Measurements from ENCODE around the gene AACS. TPM values are rescaled to one million over a fixed set of nuclear protein-coding genes. Genes with fewer than 3 reads are reported as not detected.
"Not testable (repeated sequence)": the region's sequence is repeated elsewhere in the genome, so short reads cannot be mapped to it uniquely, and the experiment has no call there.

AACS gene
- polyA plus RNA-seq, 1 donor from 2014 or later = 33.2 TPM

- Histone ChIP-seq H3K27me3 (ENCODE audit: insufficient read depth, low read depth, low read length) (no peaks in the 10 kb centered on the region), H3F3A (ENCODE audit: insufficient read depth, low read length, poor library complexity, severe bottlenecking) (no peaks in the 10 kb centered on the region), H2AFZ (ENCODE audit: low read depth, low read length) (no peak overlapping the region), H3K9ac (ENCODE audit: low read length) (no peak overlapping the region), H3K9me2 (ENCODE audit: insufficient read depth, low read length) (no peaks in the 10 kb centered on the region), H4K20me1 (ENCODE audit: insufficient read depth) (no peaks in the 10 kb centered on the region), H3K9me3 (ENCODE audit: low read length) (no peaks in the 10 kb centered on the region), H3K4me3 (ENCODE audit: low read length) (no peak overlapping the region), H3K4me2 (ENCODE audit: low read length) (no peak overlapping the region), H3K36me3 (ENCODE audit: insufficient read depth, low read length) (peaks cover 8% of the 10 kb centered on the region), H3K27ac (ENCODE audit: low read length) (no peak overlapping the region), H3K79me2 (replicated peaks; ENCODE audit: insufficient read depth, low read length) (no peaks in the 10 kb centered on the region)
- no peak for TF ChIP-seq REST (IDR thresholded peaks at IDR 0.05; ENCODE audit: borderline replicate concordance)
- no peak for TF ChIP-seq CTCF (IDR thresholded peaks at IDR 0.05; ENCODE audit: poor library complexity, severe bottlenecking)
Observed at GRCh38 chr12:125083072-125083471, 17.8 kb downstream of the AACS start.

GRCh38 chr12:125088199-125088598 lies 23.0 kb downstream of the AACS start:
- not testable (repeated sequence) for H2AFZ ChIP-seq (ENCODE audit: low read depth, low read length); H4K20me1 ChIP-seq (ENCODE audit: insufficient read depth); H3K36me3 ChIP-seq (ENCODE audit: insufficient read depth, low read length)

GRCh38 chr12:125089083-125089482 lies 23.8 kb downstream of the AACS start:
- Histone ChIP-seq H3K36me3 (ENCODE audit: insufficient read depth, low read length) (peaks cover 8% of the 10 kb centered on the region), H3K79me2 (replicated peaks; ENCODE audit: insufficient read depth, low read length) (no peaks in the 10 kb centered on the region), H3K4me2 (ENCODE audit: low read length) (no peak overlapping the region), H3K27me3 (ENCODE audit: insufficient read depth, low read depth, low read length) (no peaks in the 10 kb centered on the region), H3K4me3 (ENCODE audit: low read length) (no peak overlapping the region), H3F3A (ENCODE audit: insufficient read depth, low read length, poor library complexity, severe bottlenecking) (no peaks in the 10 kb centered on the region), H3K9ac (ENCODE audit: low read length) (no peak overlapping the region), H3K9me3 (ENCODE audit: low read length) (no peaks in the 10 kb centered on the region), H3K27ac (ENCODE audit: low read length) (no peak overlapping the region), H2AFZ (ENCODE audit: low read depth, low read length) (no peak overlapping the region), H3K9me2 (ENCODE audit: insufficient read depth, low read length) (no peaks in the 10 kb centered on the region), H4K20me1 (ENCODE audit: insufficient read depth) (no peaks in the 10 kb centered on the region)
- TF ChIP-seq EZH2 (IDR thresholded peaks at IDR 0.05; ENCODE audit: borderline replicate concordance, insufficient read depth, low read length, poor library complexity, severe bottlenecking) = no peak
- TF ChIP-seq REST (IDR thresholded peaks at IDR 0.05; ENCODE audit: borderline replicate concordance) = no peak
- no peak for TF ChIP-seq MXI1 (conservative IDR thresholded peaks at IDR 0.05; ENCODE audit: poor library complexity, severe bottlenecking)
- TF ChIP-seq CTCF (IDR thresholded peaks at IDR 0.05; ENCODE audit: poor library complexity, severe bottlenecking) = no peak
- no peak for TF ChIP-seq POLR2AphosphoS5 (IDR thresholded peaks at IDR 0.05)
- TF ChIP-seq EP300 (conservative IDR thresholded peaks at IDR 0.05; ENCODE audit: poor library complexity, severe bottlenecking) = no peak
- TF ChIP-seq RAD21 (conservative IDR thresholded peaks at IDR 0.05) = no peak
- no peak for TF ChIP-seq SMC3 (conservative IDR thresholded peaks at IDR 0.05; ENCODE audit: poor library complexity)
- TF ChIP-seq TAF1 (IDR thresholded peaks at IDR 0.05; ENCODE audit: low read depth) = no peak

More at GRCh38 chr12:125088199-125088598, 23.0 kb downstream of the AACS start:
- not testable (repeated sequence) for H3F3A ChIP-seq (ENCODE audit: insufficient read depth, low read length, poor library complexity, severe bottlenecking); H3K79me2 ChIP-seq (replicated peaks; ENCODE audit: insufficient read depth, low read length); H3K9me2 ChIP-seq (ENCODE audit: insufficient read depth, low read length); H3K4me3 ChIP-seq (ENCODE audit: low read length); H3K27ac ChIP-seq (ENCODE audit: low read length); H3K4me2 ChIP-seq (ENCODE audit: low read length); H3K27me3 ChIP-seq (ENCODE audit: insufficient read depth, low read depth, low read length); H3K9me3 ChIP-seq (ENCODE audit: low read length); H3K9ac ChIP-seq (ENCODE audit: low read length)
